ENCODE data around the gene SPAM1. TPM values are rescaled to one million over a fixed set of nuclear protein-coding genes. Genes with fewer than 3 reads are reported as not detected.

SPAM1 gene
- total RNA-seq, 2 donors from 2014 or later = not detected

GRCh38 chr7:123948136-123948535 lies 23.1 kb downstream of the SPAM1 start:
- intact Hi-C loops (cut with DNase I) = no loop called here
- DNase-seq = no peak
- no peaks in the 10 kb centered on the region for H3K27me3 ChIP-seq
- H3K9me3 ChIP-seq = no peaks in the 10 kb centered on the region
- H3K27ac ChIP-seq = no peak overlapping the region
- H3K4me3 ChIP-seq = no peak overlapping the region
- H3K36me3 ChIP-seq = no peaks in the 10 kb centered on the region
- no peak overlapping the region for H3K9ac ChIP-seq (ENCODE audit: low read depth in 2 of 2, low read length in 2 of 2)
- H3K4me1 ChIP-seq = no peaks in the 10 kb centered on the region
- TF ChIP-seq CTCF (IDR thresholded peaks at IDR 0.05) = no peak

- H3K36me3 ChIP-seq = no peaks in the 10 kb centered on the region
- no peaks in the 10 kb centered on the region for H3K9me3 ChIP-seq
- intact Hi-C loops (cut with DNase I) = no loop called here
- H3K9ac ChIP-seq (ENCODE audit: low read depth in 2 of 2, low read length in 2 of 2) = no peak overlapping the region
- no peaks in the 10 kb centered on the region for H3K27me3 ChIP-seq
- H3K27ac ChIP-seq = no peak overlapping the region
- no peak overlapping the region for H3K4me3 ChIP-seq
- no peak for TF ChIP-seq CTCF (IDR thresholded peaks at IDR 0.05)
- no peaks in the 10 kb centered on the region for H3K4me1 ChIP-seq
- no peak for DNase-seq
Measured at GRCh38 chr7:123958186-123958703, 33.2 kb downstream of the SPAM1 start.

- Histone ChIP-seq H3K4me3 (no peak overlapping the region), H3K27me3 (no peaks in the 10 kb centered on the region), H3K9ac (ENCODE audit: low read depth in 2 of 2, low read length in 2 of 2) (no peak overlapping the region), H3K27ac (no peak overlapping the region), H3K4me1 (no peaks in the 10 kb centered on the region), H3K9me3 (no peaks in the 10 kb centered on the region), H3K36me3 (no peaks in the 10 kb centered on the region)
- no peak for TF ChIP-seq CTCF (IDR thresholded peaks at IDR 0.05)
- intact Hi-C loops (cut with DNase I) = no loop called here
- DNase-seq = no peak
Measured at GRCh38 chr7:123961771-123962170, 36.7 kb downstream of the SPAM1 start.

GRCh38 chr7:123966936-123967335 lies 41.9 kb downstream of the SPAM1 start:
- Histone ChIP-seq H3K36me3 (no peaks in the 10 kb centered on the region), H3K4me1 (no peaks in the 10 kb centered on the region), H3K27ac (no peak overlapping the region), H3K9ac (ENCODE audit: low read depth in 2 of 2, low read length in 2 of 2) (no peak overlapping the region), H3K27me3 (no peaks in the 10 kb centered on the region), H3K4me3 (no peak overlapping the region), H3K9me3 (no peaks in the 10 kb centered on the region)
- no peak for DNase-seq
- no peak for TF ChIP-seq CTCF (IDR thresholded peaks at IDR 0.05)
- intact Hi-C loops (cut with DNase I) = no loop called here

- no peak for TF ChIP-seq CTCF (IDR thresholded peaks at IDR 0.05)
- Histone ChIP-seq H3K36me3 (no peaks in the 10 kb centered on the region), H3K27me3 (no peaks in the 10 kb centered on the region), H3K4me3 (no peak overlapping the region), H3K9me3 (no peaks in the 10 kb centered on the region), H3K27ac (no peak overlapping the region), H3K9ac (ENCODE audit: low read depth in 2 of 2, low read length in 2 of 2) (no peak overlapping the region), H3K4me1 (no peaks in the 10 kb centered on the region)
- intact Hi-C loops (cut with DNase I) = no loop called here
- no peak for DNase-seq
Measured at GRCh38 chr7:123972045-123972444, 47.0 kb downstream of the SPAM1 start.
